Adrenal gland (tissue), 12 donors: ENCODE data around the gene DNAAF6. TPM values are rescaled to one million over a fixed set of nuclear protein-coding genes. Genes with fewer than 3 reads are reported as not detected.

ENCODE experiments used
- DNase-seq, 7 donors: peaks; one replicate each; pipeline ENCODE4 v3.0.0-alpha.2; 2019 to 2020
- H3K27ac ChIP-seq, 5 donors: fragments of 200-600 bp; sonication (generic) in 4 of 5; 1 replicate in 3 of 5; 2 replicates in 2 of 5; pipeline versions ENCODE4 v1.5.1 to v1.8.0; 2016 to 2020; ENCODE audit warnings: mild to moderate bottlenecking in 1 of 5
- H3K27me3 ChIP-seq: fragments of 200-600 bp; 2 replicates; pipeline ENCODE4 v1.8.0; 2021
- H3K36me3 ChIP-seq, 2 donors: fragments of 200-600 bp; replicated peaks in 1 of 2; 1 replicate in 1 of 2; 2 replicates in 1 of 2; pipeline versions ENCODE4 v1.5.1 to v1.8.0; 2018 to 2022
- H3K4me1 ChIP-seq, 2 donors: fragments of 200-600 bp; replicated peaks in 1 of 2; 1 replicate in 1 of 2; 2 replicates in 1 of 2; pipeline versions ENCODE4 v1.5.1 to v1.8.0; 2018 to 2021
- H3K4me3 ChIP-seq, 4 donors: fragments of 200-600 bp; sonication (generic) in 3 of 4; one replicate each; pipeline ENCODE4 v1.5.1; 2016 to 2018
- H3K9me3 ChIP-seq, 3 donors: fragments of 200-600 bp; sonication (generic) in 1 of 3; replicated peaks in 1 of 3; 1 replicate in 2 of 3; 2 replicates in 1 of 3; pipeline versions ENCODE4 v1.5.1 to v1.8.0; 2016 to 2021
- CTCF ChIP-seq, 6 experiments: fragments of 450-650 bp in 4 of 6; fragments of 200-600 bp in 2 of 6; sonication (generic) in 1 of 6; IDR thresholded peaks; 1 replicate in 5 of 6; 2 replicates in 1 of 6; pipeline versions ENCODE4 v1.5.1 to v1.8.0; 2016 to 2021; ENCODE audit warnings: antibody characterized with exemption in 6 of 6, mild to moderate bottlenecking in 2 of 6, moderate library complexity in 1 of 6
- POLR2A ChIP-seq, 2 donors: fragments of 450-650 bp; IDR thresholded peaks; one replicate each; pipeline ENCODE4 v1.6.1; 2017; ENCODE audit warnings: antibody characterized with exemption in 2 of 2, mild to moderate bottlenecking in 2 of 2, moderate library complexity in 1 of 2
- WGBS, 4 donors: extraction: QIAGEN DNeasy Blood & Tissue Kit in 2 of 4; methylation state at CpG; one replicate each; pipeline versions ENCODE4 v1.1.5 to v1.1.7; 2013 to 2017; 5-methylcytosine and 5-hydroxymethylcytosine counted together
- intact Hi-C, 2 donors: fragments of 100-400 bp; cut with DNase I; formaldehyde crosslinking; loops; one replicate each; pipeline versions ENCODE4 v1.14.1 to v1.15.0; 2022 to 2023
- polyA plus RNA-seq, 3 donors: library from polyadenylated mRNA; stranded (reverse); fragments of 200-250 nt in 2 of 3; fragments of 350-450 nt in 1 of 3; fragmentation: Illumina TruSeq in 1 of 3; extraction: RNeasy Lipid Tissue Mini Kit (QIAGEN cat#74804) in 1 of 3; gene quantifications; one replicate each; pipeline ENCODE4 v1.2.3, GENCODE V29; 2013 to 2014
- total RNA-seq, 9 donors: library from RNA; depleted of rRNA in 4 of 9; stranded (reverse); fragments of >200 nt in 4 of 9; fragments of 120-200 nt in 1 of 9; fragmentation: NEBNext Ultra II Directional in 1 of 9; extraction: Animal tissue kit (Norgen Biotek cat#: 25700) in 1 of 9; gene quantifications; one replicate each; pipeline versions ENCODE4 v1.1.0 to v1.2.4, GENCODE V29; 2013 to 2023
- donor health status: healthy with polysubstance abuse.
- donor health status: Bipolar disorder and iron deficiency.
- donor health status: DM: yes; HTN: yes; CAD: no.
- donor health status: DM: no; HTN: no; CAD: no.
- donor health status: DM: no; HTN: no; CAD: no.
- donor health status: DM: yes; HTN: yes; CAD: no.

DNAAF6 gene
- total and polyA plus RNA-seq, 12 donors, result not detected

- DNase-seq, result no peak
- TF ChIP-seq CTCF (IDR thresholded peaks at IDR 0.05), result no peak
- TF ChIP-seq POLR2A (IDR thresholded peaks at IDR 0.05), result no peak
- no peaks in the 10 kb centered on the region for H3K36me3 ChIP-seq
- intact Hi-C loops, result no loop called here
- H3K27me3 ChIP-seq, result no peaks in the 10 kb centered on the region
- no peaks in the 10 kb centered on the region for H3K9me3 ChIP-seq
- 75 to 91% (median 84%) methylated on average over 6 of the region's 6 CpGs for WGBS, 4 donors
- H3K4me3 ChIP-seq, result no peak overlapping the region
- H3K4me1 ChIP-seq, result no peaks in the 10 kb centered on the region
- H3K27ac ChIP-seq, result no peak overlapping the region
These were observed 2.3 kb upstream of the DNAAF6 start for GRCh38 chrX:107204068-107204605.

GRCh38 chrX:107206697-107207065 lies 270 bp downstream of the DNAAF6 start:
- 57 to 73% (median 61%) methylated on average over 9 of the region's 9 CpGs for WGBS, 4 donors
- peak overlapping the region in 1 of 4 donors; percentile 63 for H3K4me3 ChIP-seq
- no peaks in the 10 kb centered on the region for H3K9me3 ChIP-seq
- intact Hi-C loops, result no loop called here
- H3K36me3 ChIP-seq, result no peaks in the 10 kb centered on the region
- H3K4me1 ChIP-seq, result no peaks in the 10 kb centered on the region
- no peak overlapping the region for H3K27ac ChIP-seq
- TF ChIP-seq POLR2A (IDR thresholded peaks at IDR 0.05) (no peak), CTCF (IDR thresholded peaks at IDR 0.05) (no peak)
- DNase-seq, result no peak
- no peaks in the 10 kb centered on the region for H3K27me3 ChIP-seq

GRCh38 chrX:107207089-107207488 lies 678 bp downstream of the DNAAF6 start:
- H3K4me3 ChIP-seq, result no peak overlapping the region
- WGBS, 4 donors, result 78 to 96% (median 85%) methylated on average over 7 of the region's 7 CpGs
- no peaks in the 10 kb centered on the region for H3K27me3 ChIP-seq
- no peaks in the 10 kb centered on the region for H3K36me3 ChIP-seq
- TF ChIP-seq POLR2A (IDR thresholded peaks at IDR 0.05), result no peak
- no peak for TF ChIP-seq CTCF (IDR thresholded peaks at IDR 0.05)
- intact Hi-C loops, result no loop called here
- H3K27ac ChIP-seq, result no peak overlapping the region
- DNase-seq, result no peak
- H3K4me1 ChIP-seq, result no peaks in the 10 kb centered on the region
- no peaks in the 10 kb centered on the region for H3K9me3 ChIP-seq

- H3K27ac ChIP-seq, result no peak overlapping the region
- H3K9me3 ChIP-seq, result no peaks in the 10 kb centered on the region
- no peaks in the 10 kb centered on the region for H3K4me1 ChIP-seq
- intact Hi-C loops, result no loop called here
- no peak overlapping the region for H3K4me3 ChIP-seq
- 91 to 98% (median 94%) methylated on average over 9 of the region's 9 CpGs for WGBS, 4 donors
- TF ChIP-seq CTCF (IDR thresholded peaks at IDR 0.05), result no peak
- no peak for TF ChIP-seq POLR2A (IDR thresholded peaks at IDR 0.05)
- no peaks in the 10 kb centered on the region for H3K27me3 ChIP-seq
- no peak for DNase-seq
- H3K36me3 ChIP-seq, result no peaks in the 10 kb centered on the region
These were observed 1.5 kb downstream of the DNAAF6 start for GRCh38 chrX:107207943-107208342.
